ENCODE data around the gene ZNF438.

GRCh38 chr10:30847642-30848041 lies 184.0 kb downstream of the ZNF438 start:
- TF ChIP-seq CTCF (conservative IDR thresholded peaks at IDR 0.05 in 1 of 2, IDR thresholded peaks at IDR 0.05 in 1 of 2; ENCODE audit: extremely low read depth in 1 of 2, insufficient read depth in 1 of 2, low read depth in 1 of 2, low read length in 2 of 2): no peak
- TF ChIP-seq EZH2 (IDR thresholded peaks at IDR 0.05; ENCODE audit: borderline replicate concordance, low read length): no peak
